Epithelial cell of umbilical artery (primary cell): ENCODE measurements around the gene MTFR1L. TPM values are rescaled to one million over a fixed set of nuclear protein-coding genes. Genes with fewer than 3 reads are reported as not detected.

Source experiments
- total RNA-seq: library from RNA; depleted of rRNA; stranded (reverse); fragments of >200 nt; gene quantifications from 2 replicates; pipeline ENCODE4 v1.2.3, GENCODE V29; 2014

The MTFR1L gene
- 28.3 and 28.7 TPM in 2 replicates for total RNA-seq

DNA sequence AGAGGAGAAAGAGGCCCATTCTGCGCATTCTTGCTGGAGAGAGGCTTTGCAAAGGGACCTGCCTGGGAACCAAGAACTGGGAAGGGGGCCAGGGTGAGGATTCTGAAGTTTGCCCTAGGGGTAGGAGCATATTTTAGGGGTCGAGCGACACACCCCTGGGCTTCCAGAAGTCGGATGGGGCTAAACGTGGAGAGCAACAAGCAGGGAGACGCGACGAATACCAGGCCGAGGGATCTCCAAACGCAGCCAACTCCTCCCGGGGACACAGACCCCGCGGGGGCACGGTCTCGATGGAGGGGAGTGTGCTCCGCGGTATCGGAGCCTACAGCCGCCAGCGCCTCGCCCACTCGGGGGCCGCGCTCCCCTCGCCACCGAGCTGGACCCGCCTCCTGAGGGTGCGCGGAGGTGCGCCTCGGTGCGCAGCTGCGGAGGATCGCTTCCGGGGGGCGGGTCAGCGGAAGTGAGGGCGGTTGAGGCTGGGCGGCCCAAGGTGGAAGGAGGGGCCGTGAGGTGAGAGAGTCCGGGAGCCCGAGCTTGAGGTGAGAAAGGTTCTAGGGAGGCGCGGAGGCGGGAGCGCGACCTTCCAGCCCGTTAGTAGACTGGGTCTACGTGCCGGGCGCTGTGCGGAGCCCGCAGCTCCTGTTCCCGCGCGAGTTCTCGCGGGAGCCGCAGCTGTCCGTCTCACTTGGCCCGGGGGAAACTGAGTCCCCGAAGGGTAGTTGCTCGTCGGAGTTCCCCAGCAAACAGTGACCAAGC, at the start of gene MTFR1L:
Gene MTFR1L (plus strand): TSS at position 464 of the 756 bp plus-strand sequence. CDS start 3,151 bp downstream, outside the sequence.

DNA sequence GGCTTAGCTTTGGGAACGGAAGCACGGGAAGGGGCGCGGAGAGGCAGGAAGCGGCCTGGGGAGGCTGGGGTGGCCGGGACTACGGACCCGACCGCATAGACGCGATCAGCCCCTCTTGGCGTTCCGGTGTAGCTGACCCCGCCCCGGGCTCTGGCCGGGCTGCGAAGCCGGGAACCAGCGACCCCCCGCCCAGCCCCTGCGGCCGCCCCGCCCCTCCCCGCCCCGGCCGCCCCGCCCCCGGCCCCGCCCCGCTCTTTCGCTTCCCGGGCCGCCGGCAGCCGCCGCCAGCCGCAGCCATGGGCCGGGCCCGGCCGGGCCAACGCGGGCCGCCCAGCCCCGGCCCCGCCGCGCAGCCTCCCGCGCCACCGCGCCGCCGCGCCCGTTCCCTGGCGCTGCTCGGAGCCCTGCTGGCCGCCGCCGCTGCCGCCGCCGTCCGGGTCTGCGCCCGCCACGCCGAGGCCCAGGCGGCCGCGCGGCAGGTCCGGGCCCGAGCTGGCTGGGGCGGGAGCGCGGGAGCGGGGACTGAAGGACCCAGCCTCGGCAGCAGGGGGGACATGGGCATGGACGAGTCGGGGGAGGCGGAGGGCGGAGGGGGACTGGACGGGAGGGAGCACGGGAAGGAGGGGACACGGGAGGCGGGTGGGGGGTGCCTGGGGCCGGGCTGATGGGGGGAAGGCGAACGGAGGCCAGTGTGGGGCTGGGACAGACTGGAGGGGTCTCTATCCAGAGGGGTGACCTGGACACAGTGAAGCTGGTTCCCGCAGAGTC, 19.6 kb upstream of the MTFR1L start, which contains the start of gene SELENON:
Gene SELENON (plus strand): TSS at position 259 of the 768 bp plus-strand sequence. CDS start 38 bp downstream, at position 297.

DNA sequence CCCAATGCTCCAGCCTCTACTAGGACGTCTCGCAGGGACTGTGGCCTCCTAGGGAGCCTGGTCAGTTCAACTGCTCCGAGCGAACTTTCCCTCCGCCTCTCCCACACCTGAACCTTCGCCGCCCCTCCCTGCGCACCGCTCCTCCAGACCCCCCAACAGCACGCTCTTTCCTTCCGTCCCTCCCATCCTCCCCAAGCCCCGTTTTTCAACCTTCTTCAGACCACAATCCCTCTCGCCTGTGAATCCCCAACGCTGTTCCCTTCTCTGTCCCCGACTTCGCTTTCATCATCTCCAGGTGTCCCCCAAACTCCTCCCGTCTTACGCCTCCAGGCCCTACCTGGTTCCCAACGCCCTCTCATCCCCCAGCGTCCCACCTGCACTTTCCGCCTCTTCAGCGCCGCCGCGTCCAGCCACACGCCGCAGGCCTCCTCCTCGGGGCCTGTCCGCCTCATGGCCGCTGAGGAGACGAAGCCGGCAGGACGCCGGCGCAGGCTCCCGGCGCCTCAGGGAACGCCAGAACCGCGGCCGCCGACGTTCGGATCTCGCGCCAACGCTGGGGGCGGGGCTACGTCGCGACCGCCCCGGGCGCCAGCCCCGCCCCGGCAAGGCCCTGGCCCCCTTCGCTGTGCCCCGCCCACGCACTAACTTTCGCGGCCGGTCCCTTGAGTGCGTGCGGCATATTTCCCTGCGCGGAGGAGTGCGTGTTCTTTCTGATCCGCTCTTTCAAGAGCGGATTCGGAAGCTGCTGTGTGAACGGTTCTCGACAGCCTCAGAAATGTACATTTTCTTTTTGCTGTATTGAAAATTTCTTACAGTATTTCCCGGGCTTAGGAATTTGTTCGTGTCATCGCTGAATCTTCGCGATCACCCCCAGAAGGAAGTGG, 39.4 kb downstream of the MTFR1L start, which contains the start of gene AUNIP:
Gene AUNIP (minus strand): TSS at position 552 of the 884 bp plus-strand sequence. CDS start 100 bp downstream, at position 452.

DNA sequence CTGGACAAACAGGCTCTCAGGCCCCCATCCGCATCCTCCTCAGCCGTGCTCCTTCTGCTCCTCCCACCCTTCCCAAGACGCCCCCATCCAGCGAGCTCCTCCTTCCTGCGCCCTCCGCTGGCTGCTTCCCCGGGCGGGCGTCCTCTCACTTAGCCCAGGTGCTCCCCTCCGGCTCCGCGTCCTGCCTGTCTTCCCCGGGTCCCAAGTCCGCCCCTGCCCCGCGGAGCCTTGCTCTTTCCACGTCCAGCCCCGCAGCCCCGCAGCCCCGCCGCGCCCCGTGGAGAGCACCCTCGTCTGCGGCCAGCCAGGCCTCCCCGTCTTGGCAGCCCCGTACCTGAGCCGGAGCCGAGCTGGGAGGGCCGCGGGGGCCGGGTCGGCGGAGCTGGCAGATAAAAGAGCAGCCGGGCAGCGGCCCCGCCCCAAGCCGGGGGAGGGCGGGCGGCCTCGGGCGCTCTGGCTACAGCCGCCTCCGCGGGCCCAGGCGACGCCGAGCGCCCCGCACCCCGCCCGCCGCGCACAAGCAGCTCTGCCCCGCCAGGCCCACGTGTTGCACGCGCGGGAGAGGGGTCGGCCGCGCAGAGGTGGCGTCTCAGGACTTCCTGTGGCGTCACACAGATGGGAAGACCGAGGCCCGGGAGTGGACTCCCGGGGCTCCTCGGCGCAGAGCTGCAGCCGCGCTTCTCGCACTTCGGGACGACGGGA, 55.6 kb downstream of the MTFR1L start, which contains the start of gene PAQR7:
Gene PAQR7 (minus strand): TSS at position 555 of the 702 bp plus-strand sequence. CDS start 11,869 bp downstream, outside the sequence.

Other genes with a start within 250 kb of the MTFR1L start
- gene MAN1C1, start 203.2 kb upstream of the MTFR1L start, total RNA-seq: under 0.01 and 0.15 TPM in 2 replicates
- gene SELENON, start 19.8 kb upstream of the MTFR1L start, total RNA-seq: 18.1 and 19.5 TPM in 2 replicates
- gene AUNIP, start 39.5 kb downstream of the MTFR1L start, total RNA-seq: 4.5 and 5.5 TPM in 2 replicates
- 2.6 and 5.8 TPM in 2 replicates for gene PAQR7, start 55.8 kb downstream of the MTFR1L start, total RNA-seq
- gene STMN1, start 86.5 kb downstream of the MTFR1L start, total RNA-seq: 167 and 239 TPM in 2 replicates
- 5.8 and 7.0 TPM in 2 replicates for gene PAFAH2, start 178.1 kb downstream of the MTFR1L start, total RNA-seq
- gene EXTL1, start 201.8 kb downstream of the MTFR1L start, total RNA-seq: under 0.01 TPM in 1 of 2 replicates, not detected in the other
- not detected in 2 replicates for gene SLC30A2, start 226.2 kb downstream of the MTFR1L start, total RNA-seq
- not detected in 2 replicates for gene TRIM63, start 247.7 kb downstream of the MTFR1L start, total RNA-seq